H1 (cell line): ENCODE data around the gene KBTBD12. TPM values are rescaled to one million over a fixed set of nuclear protein-coding genes. Genes with fewer than 3 reads are reported as not detected.

Experiments used
- CTCF ChIA-PET: fragments of 300-600 bp; sonication (Branson Sonifier 250); formaldehyde crosslinking; loops from one replicate; lab custom pipeline; 2021; ENCODE audit not compliant: partially characterized antibody; lab: Charles Lee
- POLR2A ChIA-PET: fragments of 300-600 bp; sonication (Branson Sonifier 250); formaldehyde crosslinking; loops from one replicate; lab custom pipeline; 2021; ENCODE audit warnings: inconsistent platforms; ENCODE audit not compliant: partially characterized antibody; lab: Charles Lee
- DNase-seq, 2 experiments: peaks; one replicate each; pipeline versions ENCODE4 v3.0.0 to v3.0.0-alpha.2; 2010 to 2022; ENCODE audit warnings: low spot score in 2 of 2, low read depth in 1 of 2, mixed read lengths in 1 of 2
- FAIRE-seq: peaks from 2 replicates; lab custom pipeline; 2011; peaks lifted over from hg19 to GRCh38; lab: Jason Lieb, UNC
- H2AFZ ChIP-seq: 2 replicates; pipeline ENCODE4 v1.8.1; 2012; ENCODE audit warnings: low read length, inconsistent platforms
- H2AK5ac ChIP-seq: 2 replicates; pipeline ENCODE4 v1.6.1; 2013; ENCODE audit warnings: low read depth, low read length
- H2BK120ac ChIP-seq: replicated peaks from 2 replicates; pipeline ENCODE3; 2013; ENCODE audit warnings: low read depth, low read length, inconsistent platforms
- H2BK12ac ChIP-seq: 2 replicates; pipeline ENCODE4 v1.6.1; 2013; ENCODE audit warnings: low read depth, low read length
- H2BK15ac ChIP-seq: 2 replicates; pipeline ENCODE4 v1.6.1; 2013; ENCODE audit warnings: low read length
- H2BK20ac ChIP-seq: 2 replicates; pipeline ENCODE4 v1.6.1; 2013; ENCODE audit warnings: low read length
- H2BK5ac ChIP-seq: 2 replicates; pipeline ENCODE4 v1.6.1; 2013; ENCODE audit warnings: low read depth, low read length
- H3K14ac ChIP-seq: 2 replicates; pipeline ENCODE4 v1.6.1; 2013; ENCODE audit warnings: inconsistent platforms; ENCODE audit not compliant: insufficient read length
- H3K18ac ChIP-seq: 2 replicates; pipeline ENCODE4 v1.6.1; 2013; ENCODE audit warnings: low read length; ENCODE audit errors: extremely low read depth
- H3K23ac ChIP-seq: 2 replicates; pipeline ENCODE4 v1.6.1; 2013; ENCODE audit warnings: inconsistent platforms; ENCODE audit not compliant: insufficient read length
- H3K23me2 ChIP-seq: 2 replicates; pipeline ENCODE4 v1.6.1; 2013; ENCODE audit warnings: low read depth, low read length
- H3K27ac ChIP-seq: 2 replicates; pipeline ENCODE4 v1.6.1; 2011; ENCODE audit warnings: low read depth, low read length, inconsistent platforms
- H3K27me3 ChIP-seq, 4 experiments: replicated peaks in 1 of 4; 1 replicate in 1 of 4; 2 replicates in 3 of 4; pipeline versions ENCODE4 v1.6.1 to v1.8.1; 2011 to 2013; ENCODE audit warnings: low read length in 3 of 4, mild to moderate bottlenecking in 3 of 4, inconsistent platforms in 2 of 4, mixed read lengths in 2 of 4, moderate library complexity in 1 of 4; ENCODE audit not compliant: control insufficient read depth in 3 of 4, insufficient read depth in 3 of 4; ENCODE audit errors: extremely low read depth in 1 of 4
- H3K36me3 ChIP-seq, 4 experiments: 2 replicates each; pipeline versions ENCODE4 v1.6.1 to v1.8.1; 2011 to 2013; ENCODE audit warnings: mild to moderate bottlenecking in 4 of 4, low read length in 3 of 4, moderate library complexity in 2 of 4, control low read depth in 1 of 4, inconsistent platforms in 1 of 4; ENCODE audit not compliant: insufficient read depth in 4 of 4, control insufficient read depth in 2 of 4
- H3K4ac ChIP-seq: replicated peaks from 2 replicates; pipeline ENCODE3; 2013; ENCODE audit warnings: low read length, low read depth, mixed read lengths, inconsistent platforms; ENCODE audit not compliant: insufficient read length
- H3K4me1 ChIP-seq, 4 experiments: replicated peaks in 1 of 4; 1 replicate in 1 of 4; 2 replicates in 3 of 4; pipeline versions ENCODE4 v1.6.1 to v1.8.1; 2011 to 2013; ENCODE audit warnings: low read length in 3 of 4, inconsistent platforms in 2 of 4, mixed read lengths in 1 of 4; ENCODE audit not compliant: insufficient read depth in 4 of 4, control insufficient read depth in 3 of 4
- H3K4me2 ChIP-seq, 2 experiments: 2 replicates each; pipeline versions ENCODE4 v1.6.1 to v1.8.1; 2011 to 2013; ENCODE audit warnings: low read depth in 2 of 2, low read length in 2 of 2, control low read depth in 1 of 2, inconsistent platforms in 1 of 2, mild to moderate bottlenecking in 1 of 2; ENCODE audit not compliant: insufficient read depth in 1 of 2
- H3K4me3 ChIP-seq, 4 experiments: fragments of 200-600, 300-600 bp in 1 of 4; sonication (generic), shearing (Covaris generic), sonication (Bioruptor Twin) in 1 of 4; 2 replicates each; pipeline versions ENCODE4 v1.5.1 to v1.8.1; 2011 to 2016; ENCODE audit warnings: low read length in 4 of 4, low read depth in 3 of 4, control low read depth in 2 of 4, inconsistent platforms in 2 of 4, mild to moderate bottlenecking in 2 of 4, mixed read lengths in 1 of 4, moderate library complexity in 1 of 4; ENCODE audit not compliant: insufficient read depth in 2 of 4; ENCODE audit errors: extremely low read depth in 1 of 4
- H3K56ac ChIP-seq: replicated peaks from 2 replicates; pipeline ENCODE3; 2013; ENCODE audit warnings: low read depth, mild to moderate bottlenecking, mixed read lengths, low read length, inconsistent platforms; ENCODE audit not compliant: insufficient read length
- H3K79me1 ChIP-seq: 2 replicates; pipeline ENCODE4 v1.6.1; 2013; ENCODE audit warnings: low read depth, low read length, control low read depth
- H3K79me2 ChIP-seq, 2 experiments: 2 replicates each; pipeline versions ENCODE4 v1.6.1 to v1.8.1; 2012 to 2013; ENCODE audit warnings: low read length in 2 of 2, mild to moderate bottlenecking in 2 of 2, inconsistent platforms in 1 of 2; ENCODE audit not compliant: insufficient read depth in 2 of 2, control insufficient read depth in 1 of 2
- H3K9ac ChIP-seq, 4 experiments: replicated peaks in 1 of 4; 1 replicate in 1 of 4; 2 replicates in 3 of 4; pipeline versions ENCODE4 v1.6.1 to v1.8.1; 2011 to 2013; ENCODE audit warnings: low read depth in 3 of 4, low read length in 3 of 4, control low read depth in 2 of 4, mild to moderate bottlenecking in 2 of 4, moderate library complexity in 2 of 4, inconsistent platforms in 1 of 4; ENCODE audit errors: extremely low read depth in 1 of 4
- H3K9me3 ChIP-seq, 2 experiments: 2 replicates each; pipeline versions ENCODE4 v1.6.1 to v1.8.1; 2012 to 2013; ENCODE audit warnings: mild to moderate bottlenecking in 2 of 2, moderate library complexity in 2 of 2, control low read depth in 1 of 2, inconsistent platforms in 1 of 2, low read depth in 1 of 2, low read length in 1 of 2, mixed read lengths in 1 of 2; ENCODE audit not compliant: insufficient read depth in 2 of 2
- H4K20me1 ChIP-seq, 2 experiments: replicated peaks in 1 of 2; 2 replicates each; pipeline versions ENCODE3 to v1.8.1; 2011 to 2013; ENCODE audit warnings: inconsistent platforms in 2 of 2, low read length in 2 of 2, mild to moderate bottlenecking in 1 of 2; ENCODE audit not compliant: insufficient read depth in 2 of 2, control insufficient read depth in 1 of 2
- H4K5ac ChIP-seq: 2 replicates; pipeline ENCODE4 v1.6.1; 2013; ENCODE audit warnings: low read length, low read depth, mixed read lengths, inconsistent platforms; ENCODE audit not compliant: insufficient read length
- H4K8ac ChIP-seq: 2 replicates; pipeline ENCODE4 v1.8.0; 2013; ENCODE audit warnings: mild to moderate bottlenecking, moderate library complexity, low read length, inconsistent platforms; ENCODE audit not compliant: insufficient read depth; ENCODE audit errors: extremely low read depth
- H4K91ac ChIP-seq: replicated peaks from 2 replicates; pipeline ENCODE3; 2013; ENCODE audit warnings: low read length, mixed read lengths, inconsistent platforms; ENCODE audit not compliant: insufficient read length
- BACH1 ChIP-seq: IDR thresholded peaks from 2 replicates; pipeline ENCODE4 v1.6.1; 2012; ENCODE audit warnings: low read length, improper control_type of control experiment
- GABPA ChIP-seq: IDR thresholded peaks from 2 replicates; pipeline ENCODE4 v1.6.1; 2011; ENCODE audit warnings: mild to moderate bottlenecking, low read length, moderate library complexity, borderline replicate concordance; ENCODE audit not compliant: insufficient read depth
- KDM1A ChIP-seq: fragments of 200-600, 300-600 bp; sonication (generic); IDR thresholded peaks from 2 replicates; pipeline ENCODE4 v1.7.1; 2016; ENCODE audit warnings: mild to moderate bottlenecking, low read length, borderline replicate concordance
- MAFK ChIP-seq: IDR thresholded peaks from 2 replicates; pipeline ENCODE4 v1.6.1; 2012; ENCODE audit warnings: low read depth, mild to moderate bottlenecking, improper control_type of control experiment, low read length
- NANOG ChIP-seq: IDR thresholded peaks from 2 replicates; pipeline ENCODE4 v1.6.1; 2011; ENCODE audit warnings: low read length, low read depth, mild to moderate bottlenecking, inconsistent platforms; ENCODE audit not compliant: insufficient read depth, poor library complexity, severe bottlenecking
- PHF8 ChIP-seq: fragments of 200-600 bp; sonication (generic); conservative IDR thresholded peaks from 2 replicates; pipeline ENCODE4 v1.7.1; 2012; ENCODE audit warnings: low read depth, mild to moderate bottlenecking, inconsistent platforms, low read length, moderate library complexity
- RBBP5 ChIP-seq: IDR thresholded peaks from 2 replicates; pipeline ENCODE4 v1.7.1; 2012; ENCODE audit warnings: low read depth, mild to moderate bottlenecking, inconsistent platforms, low read length, moderate library complexity, borderline replicate concordance
- RFX5 ChIP-seq: IDR thresholded peaks from 2 replicates; pipeline ENCODE4 v1.6.1; 2011; ENCODE audit warnings: low read depth, low read length, improper control_type of control experiment, borderline replicate concordance
- TAF1 ChIP-seq: IDR thresholded peaks from 2 replicates; pipeline ENCODE4 v1.6.1; 2011; ENCODE audit warnings: mild to moderate bottlenecking, low read depth, low read length
- YY1 ChIP-seq: IDR thresholded peaks from 2 replicates; pipeline ENCODE4 v1.6.1; 2011; ENCODE audit warnings: low read depth, mild to moderate bottlenecking, low read length
- WGBS, 2 experiments: shearing (Covaris generic) in 1 of 2; methylation state at CpG; one replicate each; pipeline versions ENCODE4 v1.1.6 to v1.1.7; 2013 to 2015; ENCODE audit warnings: low lambda C conversion rate in 2 of 2, mixed read lengths in 2 of 2, inconsistent platforms in 1 of 2, low coverage in 1 of 2, missing lambda C conversion rate in 1 of 2; ENCODE audit not compliant: insufficient replicate concordance in 2 of 2, insufficient coverage in 1 of 2, insufficient read length in 1 of 2; ENCODE audit errors: extremely low coverage in 1 of 2, missing lambda C conversion rate in 1 of 2; 5-methylcytosine and 5-hydroxymethylcytosine counted together
- polyA plus RNA-seq, 7 experiments: library from polyadenylated mRNA; depleted of rRNA in 3 of 7; stranded (reverse) in 5 of 7; unstranded in 2 of 7; fragments of >200 nt in 5 of 7; fragments of 200-250 nt in 2 of 7; gene quantifications; 1 replicate in 5 of 7; 2 replicates in 1 of 7; 4 replicates in 1 of 7; pipeline versions ENCODE4 v1.2.1 to v1.2.3, GENCODE V29; 2011 to 2013; ENCODE audit warnings: missing spikeins in 2 of 7, mixed read lengths in 2 of 7
- total RNA-seq: library from RNA; stranded (reverse); fragmentation: NEBNext Ultra II Directional; extraction: Animal tissue kit (Norgen Biotek cat#: 25700); gene quantifications from 2 replicates; pipeline ENCODE4 v1.2.1, GENCODE V29; 2021
- TF ChIP-seq, protein P1 (sequence below): IDR thresholded peaks from 2 replicates; pipeline ENCODE4 v1.6.1; 2012; ENCODE audit warnings: low read length, inconsistent platforms

KBTBD12 gene
- total and polyA plus RNA-seq, 2 of the 8 experiments (the other 6 are each of a cell fraction or from before 2014, with no cell fraction given) = 0.33 to 0.63 TPM

DNA sequence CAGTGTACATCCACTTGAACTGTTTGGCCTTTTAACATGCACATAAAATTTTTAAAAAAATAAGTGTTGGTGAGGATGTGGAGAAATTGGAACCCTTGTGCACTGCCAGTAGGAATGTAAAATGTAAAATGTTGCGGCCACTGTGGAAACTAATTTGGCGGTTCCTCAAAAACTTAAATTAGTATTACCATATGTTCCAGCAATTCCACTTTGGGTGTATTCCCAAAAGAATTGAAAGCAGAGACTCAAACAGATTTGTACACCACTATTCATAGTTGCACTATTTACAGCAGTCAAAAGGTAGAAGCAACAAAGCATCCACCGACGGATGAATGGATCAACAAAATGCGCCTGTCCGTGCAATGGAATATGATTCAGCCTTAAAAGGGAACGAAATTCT is 82.0 kb downstream of the KBTBD12 start:
- no peak overlapping the region for H3K4me2 ChIP-seq
- H3K56ac ChIP-seq = no peak overlapping the region
- no peak overlapping the region for H2AK5ac ChIP-seq
- ChIA-PET POLR2A (no interaction called here), CTCF (interaction anchor here (0.9 kb wide), 1 partner anchor 15 kb away, joined by 3 read pairs; no protein-coding TSS in a partner anchor)
- peaks cover 0 to 5% (median 0%) of the 10 kb centered on the region in 4 experiments; a peak in 2 of 7 replicates for H3K4me1 ChIP-seq
- H4K8ac ChIP-seq = no peak overlapping the region
- no peak overlapping the region for H3K4me3 ChIP-seq
- no peak overlapping the region for H2BK5ac ChIP-seq
- H3K79me2 ChIP-seq = no peaks in the 10 kb centered on the region
- H2BK20ac ChIP-seq = no peak overlapping the region
- H2BK120ac ChIP-seq = no peak overlapping the region
- no peaks in the 10 kb centered on the region for H3K79me1 ChIP-seq
- TF ChIP-seq YY1 (no peak), MAFK (no peak), RFX5 (no peak), GABPA (no peak), NANOG (no peak), TAF1 (no peak), KDM1A (no peak), RBBP5 (no peak), BACH1 (no peak), PHF8 (no peak)
- TF ChIP-seq, protein P1, sequence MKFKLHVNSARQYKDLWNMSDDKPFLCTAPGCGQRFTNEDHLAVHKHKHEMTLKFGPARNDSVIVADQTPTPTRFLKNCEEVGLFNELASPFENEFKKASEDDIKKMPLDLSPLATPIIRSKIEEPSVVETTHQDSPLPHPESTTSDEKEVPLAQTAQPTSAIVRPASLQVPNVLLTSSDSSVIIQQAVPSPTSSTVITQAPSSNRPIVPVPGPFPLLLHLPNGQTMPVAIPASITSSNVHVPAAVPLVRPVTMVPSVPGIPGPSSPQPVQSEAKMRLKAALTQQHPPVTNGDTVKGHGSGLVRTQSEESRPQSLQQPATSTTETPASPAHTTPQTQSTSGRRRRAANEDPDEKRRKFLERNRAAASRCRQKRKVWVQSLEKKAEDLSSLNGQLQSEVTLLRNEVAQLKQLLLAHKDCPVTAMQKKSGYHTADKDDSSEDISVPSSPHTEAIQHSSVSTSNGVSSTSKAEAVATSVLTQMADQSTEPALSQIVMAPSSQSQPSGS = no peak
- H3K4ac ChIP-seq = no peak overlapping the region
- H3K14ac ChIP-seq = no peak overlapping the region
- H4K91ac ChIP-seq = no peak overlapping the region
- WGBS, 2 experiments = 94% methylated on average over 7 of the region's 7 CpGs; no CpG with 5 or more reads in 1 of the 2 experiments
- no peak overlapping the region for H3K18ac ChIP-seq
- DNase-seq = no peak
- H3K23ac ChIP-seq = no peak overlapping the region
- H3K36me3 ChIP-seq = no peaks in the 10 kb centered on the region
- H4K5ac ChIP-seq = no peak overlapping the region
- H3K27me3 ChIP-seq = peaks cover 0 to 3% (median under 1%) of the 10 kb centered on the region in 4 experiments; a peak in 2 of 7 replicates
- no peak overlapping the region for H2AFZ ChIP-seq
- no peaks in the 10 kb centered on the region for H4K20me1 ChIP-seq
- no peak overlapping the region for H3K27ac ChIP-seq
- H3K23me2 ChIP-seq = no peaks in the 10 kb centered on the region
- H2BK12ac ChIP-seq = no peak overlapping the region
- no peak for FAIRE-seq
- no peak overlapping the region for H2BK15ac ChIP-seq
- H3K9me3 ChIP-seq = peaks cover 0 to 2% of the 10 kb centered on the region in 2 experiments; a peak in 1 of 4 replicates
- no peak overlapping the region for H3K9ac ChIP-seq
